WI38 (cell line): Measurements from ENCODE around the gene FAM168A.
A peak's percentile ranks its signal among the peaks of the same experiment; 100 is the strongest.

ENCODE experiments used
- H3K4me3 ChIP-seq: 2 replicates; pipeline ENCODE4 v1.5.1; 2011; ENCODE audit warnings: low read depth, mild to moderate bottlenecking, control low read depth, low read length
- TF ChIP-seq, protein P1 (sequence below): IDR thresholded peaks from 2 replicates; pipeline ENCODE4 v1.5.1; 2012; ENCODE audit warnings: low read depth, mild to moderate bottlenecking, control low read depth, low read length

The FAM168A gene

DNA sequence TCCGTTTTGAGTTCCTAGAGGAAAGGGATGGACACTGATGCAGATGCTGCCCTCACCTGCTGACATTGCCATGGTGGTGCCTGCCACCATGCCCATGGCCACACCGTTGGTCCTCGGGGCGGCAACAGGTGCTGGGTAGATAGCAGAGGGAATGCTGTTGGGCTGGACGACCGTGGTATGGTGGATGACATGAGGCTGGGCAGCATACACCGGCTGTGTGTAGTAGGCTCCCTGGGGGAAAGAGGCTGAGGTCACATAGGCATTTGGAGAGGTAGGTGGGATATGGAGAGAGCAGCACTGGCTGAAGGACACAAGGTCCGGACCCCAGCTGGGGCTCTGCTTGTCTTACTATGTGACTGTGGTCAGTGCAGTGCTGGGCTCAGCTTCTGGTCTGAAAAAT, 188.5 kb downstream of the FAM168A start:
- no peak overlapping the region for H3K4me3 ChIP-seq
- TF ChIP-seq, protein P1, sequence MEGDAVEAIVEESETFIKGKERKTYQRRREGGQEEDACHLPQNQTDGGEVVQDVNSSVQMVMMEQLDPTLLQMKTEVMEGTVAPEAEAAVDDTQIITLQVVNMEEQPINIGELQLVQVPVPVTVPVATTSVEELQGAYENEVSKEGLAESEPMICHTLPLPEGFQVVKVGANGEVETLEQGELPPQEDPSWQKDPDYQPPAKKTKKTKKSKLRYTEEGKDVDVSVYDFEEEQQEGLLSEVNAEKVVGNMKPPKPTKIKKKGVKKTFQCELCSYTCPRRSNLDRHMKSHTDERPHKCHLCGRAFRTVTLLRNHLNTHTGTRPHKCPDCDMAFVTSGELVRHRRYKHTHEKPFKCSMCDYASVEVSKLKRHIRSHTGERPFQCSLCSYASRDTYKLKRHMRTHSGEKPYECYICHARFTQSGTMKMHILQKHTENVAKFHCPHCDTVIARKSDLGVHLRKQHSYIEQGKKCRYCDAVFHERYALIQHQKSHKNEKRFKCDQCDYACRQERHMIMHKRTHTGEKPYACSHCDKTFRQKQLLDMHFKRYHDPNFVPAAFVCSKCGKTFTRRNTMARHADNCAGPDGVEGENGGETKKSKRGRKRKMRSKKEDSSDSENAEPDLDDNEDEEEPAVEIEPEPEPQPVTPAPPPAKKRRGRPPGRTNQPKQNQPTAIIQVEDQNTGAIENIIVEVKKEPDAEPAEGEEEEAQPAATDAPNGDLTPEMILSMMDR: no peak

DNA sequence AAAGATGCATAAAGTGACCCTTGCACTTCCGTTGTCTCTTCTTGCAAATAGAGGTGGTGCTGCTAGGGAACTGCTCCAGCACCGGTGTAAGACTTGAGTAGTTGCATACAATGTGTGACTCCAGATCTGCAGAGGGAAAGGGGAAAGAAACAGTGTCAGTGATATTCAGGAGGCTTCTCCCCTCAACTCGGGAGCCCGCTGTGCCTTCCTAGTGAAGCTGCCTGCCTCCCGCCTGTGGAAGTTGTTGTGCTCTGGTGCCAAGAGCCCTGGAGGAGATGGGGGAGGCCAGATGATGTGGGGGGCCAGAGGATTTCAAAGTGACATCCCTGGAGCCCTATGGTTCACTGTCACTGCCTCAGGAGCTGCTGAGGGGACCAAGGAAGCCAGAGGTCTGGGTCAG, 191.3 kb downstream of the FAM168A start:
- H3K4me3 ChIP-seq: no peak overlapping the region
- TF ChIP-seq, protein P1: no peak

DNA sequence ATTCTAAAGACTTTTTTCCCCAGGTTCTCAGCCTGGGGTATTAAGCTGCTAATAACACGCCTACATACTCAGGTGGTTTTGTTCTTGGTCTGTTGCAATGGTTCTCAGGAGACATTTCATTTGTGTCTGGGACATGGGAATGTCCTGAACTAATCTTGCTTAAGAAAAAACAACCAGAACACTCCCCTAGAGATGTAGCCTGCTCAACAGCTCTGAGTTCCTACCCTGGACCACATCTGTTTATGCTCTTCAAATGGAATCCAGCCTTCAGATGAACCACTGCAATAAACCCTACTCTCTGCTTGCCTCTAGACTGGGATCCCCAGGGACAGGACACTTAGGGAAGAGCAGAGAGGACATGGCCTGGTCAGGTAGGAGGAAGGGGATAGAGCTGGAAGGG, 191.8 kb downstream of the FAM168A start:
- TF ChIP-seq, protein P1: no peak
- H3K4me3 ChIP-seq: no peak overlapping the region

DNA sequence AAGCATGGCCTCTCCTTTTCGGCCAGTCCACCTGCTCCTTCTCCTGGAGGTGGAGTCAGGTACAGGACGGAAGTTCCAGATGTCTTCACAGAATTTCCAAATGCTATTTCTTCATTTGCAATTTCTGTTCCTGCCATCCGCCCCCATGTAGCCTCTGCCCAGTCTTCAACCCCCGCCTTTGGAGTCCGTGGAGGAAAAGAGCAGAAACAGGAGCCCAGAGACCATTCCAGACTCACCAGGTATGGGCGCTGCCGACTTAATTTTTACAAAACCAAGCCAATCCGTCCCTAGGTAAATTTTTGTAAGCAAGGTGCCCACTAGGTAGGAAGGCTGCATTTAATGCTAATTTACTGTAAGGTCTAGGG, 192.8 kb downstream of the FAM168A start:
- TF ChIP-seq, protein P1: no peak

DNA sequence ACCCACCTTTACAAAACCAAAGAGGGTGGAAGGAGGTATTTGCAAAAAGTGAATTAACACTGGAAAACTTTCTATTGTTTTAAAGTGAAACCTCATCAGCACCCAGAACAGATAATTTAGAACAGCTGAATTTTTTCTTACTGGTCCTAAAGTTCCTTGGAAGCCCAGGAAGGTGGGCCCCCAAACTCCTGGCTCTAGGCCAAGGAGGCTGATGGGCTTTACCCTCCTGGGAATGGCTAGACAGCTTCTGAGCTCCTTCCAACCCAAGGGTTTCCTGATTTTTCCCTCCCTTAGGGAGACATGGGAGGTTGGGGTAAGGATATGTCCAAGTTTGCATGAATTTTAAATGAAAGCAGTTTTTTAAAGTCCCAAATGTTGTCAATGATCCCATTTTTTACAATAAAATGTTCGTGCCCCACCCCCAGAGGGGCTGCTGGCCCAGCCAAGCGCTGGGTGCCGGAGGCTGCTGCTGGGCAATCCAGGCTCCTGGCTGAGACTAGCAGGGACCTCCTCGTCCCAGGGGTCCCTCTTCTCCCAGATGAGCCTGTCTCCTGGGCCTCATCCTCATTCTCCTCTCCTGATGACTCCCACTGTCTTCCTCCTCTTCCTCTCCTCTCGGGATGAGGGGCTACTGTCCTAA, 193.3 kb downstream of the FAM168A start:
- no peak overlapping the region for H3K4me3 ChIP-seq
- TF ChIP-seq, protein P1: no peak

More for the DNA sequence above, 192.8 kb downstream of the FAM168A start:
- no peak overlapping the region for H3K4me3 ChIP-seq

DNA sequence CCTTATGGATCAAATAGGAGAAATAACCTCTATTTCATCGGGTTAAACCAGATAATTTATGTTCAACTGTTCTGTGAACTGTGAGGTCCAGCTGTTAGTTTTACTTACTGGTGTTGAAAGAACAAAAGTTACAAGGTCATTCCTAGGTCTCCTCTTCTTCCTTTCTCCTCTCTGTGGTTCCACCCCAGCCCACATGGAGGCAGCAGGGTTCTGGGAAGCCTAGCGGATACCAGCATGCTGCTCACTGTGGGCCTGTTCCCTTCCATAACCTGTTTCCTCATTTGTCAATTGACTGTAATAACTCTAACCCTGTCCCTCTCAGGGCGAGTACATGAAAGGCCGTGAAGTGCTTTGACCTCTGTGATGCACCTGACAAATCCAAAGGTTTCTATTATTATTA, 193.9 kb downstream of the FAM168A start:
- no peak overlapping the region for H3K4me3 ChIP-seq
- TF ChIP-seq, protein P1: peak; percentile 70

DNA sequence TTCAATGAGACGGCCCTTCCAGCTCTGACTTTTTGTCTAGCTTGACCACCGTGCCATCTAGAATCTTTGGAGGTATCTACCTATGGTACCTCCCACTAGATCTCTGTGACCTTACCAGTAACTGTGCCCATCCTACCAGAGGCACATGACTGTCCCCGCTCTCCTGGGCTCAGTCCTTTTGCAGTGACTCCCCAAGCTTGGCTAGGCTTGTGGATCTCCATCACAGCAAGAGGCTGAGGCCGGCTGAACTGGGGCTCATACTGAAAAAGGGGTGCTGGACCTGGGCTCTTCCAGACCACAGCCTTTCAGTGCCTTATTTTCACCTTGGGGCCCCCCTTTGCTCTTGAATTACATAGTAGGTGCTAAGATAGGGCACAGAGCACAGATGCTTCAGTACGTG, 194.4 kb downstream of the FAM168A start:
- no peak overlapping the region for H3K4me3 ChIP-seq
- TF ChIP-seq, protein P1: no peak
